HCT116 (cell line): Measurements from ENCODE around the gene PRRT1B. TPM values are rescaled to one million over a fixed set of nuclear protein-coding genes. Genes with fewer than 3 reads are reported as not detected.

Experiments used
- ATAC-seq: fragments of 200-7000 bp; cut with Tn5 transposase; 2 replicates; pipeline ENCODE4 v1.9.1; 2020; ENCODE audit warnings: mild to moderate bottlenecking, moderate library complexity
- BruUV-seq: library from RNA; stranded (reverse); fragments of 400-500 nt; replicated peaks from 2 replicates; lab custom pipeline; 2021; lab: Mats Ljungman, UMichigan
- CTCF ChIA-PET: fragments of 300-600 bp; sonication (Branson Sonifier 250); formaldehyde crosslinking; loops from one replicate; lab custom pipeline; 2021; ENCODE audit warnings: antibody characterized with exemption; lab: Charles Lee
- POLR2A ChIA-PET: fragments of 300-600, 350-600 bp; sonication (Branson Sonifier 250); formaldehyde crosslinking; loops from one replicate; lab custom pipeline; 2021; ENCODE audit warnings: antibody characterized with exemption; lab: Charles Lee
- RAD21 ChIA-PET, 2 experiments: fragments of 300-600 bp; sonication (Branson Sonifier 250); formaldehyde crosslinking; loops; one replicate each; lab custom pipeline; 2023; ENCODE audit warnings: low total read pairs in 2 of 2; ENCODE audit not compliant: uncharacterized antibody in 2 of 2, unreplicated experiment in 2 of 2, low non-redundant PET in 1 of 2; lab: Charles Lee
- DNase-seq: peaks from one replicate; pipeline ENCODE4 v3.0.0-alpha.2; 2010; ENCODE audit warnings: low read depth, low spot score
- H2AFZ ChIP-seq: fragments of 200-600 bp; shearing (Covaris generic), sonication (generic); 2 replicates; pipeline ENCODE4 v1.6.1; 2017; ENCODE audit warnings: low read depth, mixed run types, mixed read lengths, antibody characterized with exemption, low read length; ENCODE audit not compliant: poor library complexity, severe bottlenecking
- H3K27ac ChIP-seq: 2 replicates; pipeline ENCODE4 v1.5.1; 2012; ENCODE audit warnings: low read depth, low read length
- H3K27me3 ChIP-seq: fragments of 200-600 bp; sonication (generic); 2 replicates; pipeline ENCODE4 v1.6.1; 2016; ENCODE audit warnings: mixed run types, low read length, mixed read lengths; ENCODE audit not compliant: insufficient read depth
- H3K36me3 ChIP-seq, 2 experiments: fragments of 200-500 bp in 1 of 2; fragments of 200-600 bp in 1 of 2; sonication (Bioruptor generic) in 1 of 2; sonication (generic) in 1 of 2; 2 replicates each; pipeline versions ENCODE4 v1.5.1 to v1.6.1; 2014 to 2016; ENCODE audit warnings: low read length in 2 of 2, inconsistent platforms in 1 of 2, mixed read lengths in 1 of 2, mixed run types in 1 of 2; ENCODE audit not compliant: insufficient read depth in 2 of 2, control insufficient read depth in 1 of 2
- H3K4me1 ChIP-seq, 2 experiments: fragments of 200-600 bp in 1 of 2; sonication (generic) in 1 of 2; 2 replicates each; pipeline versions ENCODE4 v1.5.1 to v1.6.1; 2012 to 2017; ENCODE audit warnings: low read length in 2 of 2, inconsistent platforms in 1 of 2, mild to moderate bottlenecking in 1 of 2, mixed read lengths in 1 of 2, mixed run types in 1 of 2, moderate library complexity in 1 of 2; ENCODE audit not compliant: insufficient read depth in 2 of 2, control insufficient read depth in 1 of 2
- H3K4me2 ChIP-seq: fragments of 200-600 bp; sonication (generic); 2 replicates; pipeline ENCODE4 v1.6.1; 2017; ENCODE audit warnings: mixed run types, low read length, mixed read lengths
- H3K4me3 ChIP-seq, 2 experiments: fragments of 200-600 bp in 1 of 2; sonication (generic) in 1 of 2; replicated peaks in 1 of 2; 2 replicates each; pipeline ENCODE4 v1.5.1; 2011 to 2016; ENCODE audit warnings: low read length in 2 of 2, control low read depth in 1 of 2, low read depth in 1 of 2, mild to moderate bottlenecking in 1 of 2, mixed read lengths in 1 of 2, mixed run types in 1 of 2
- H3K79me2 ChIP-seq: fragments of 200-600 bp; sonication (generic); 2 replicates; pipeline ENCODE4 v1.6.1; 2017; ENCODE audit warnings: mild to moderate bottlenecking, mixed run types, low read length, moderate library complexity, mixed read lengths; ENCODE audit not compliant: insufficient read depth
- H3K9ac ChIP-seq: fragments of 200-600 bp; sonication (generic); 2 replicates; pipeline ENCODE4 v1.6.1; 2016; ENCODE audit warnings: low read length, mixed read lengths
- H3K9me2 ChIP-seq: fragments of 200-600 bp; sonication (generic), shearing (Covaris generic); 2 replicates; pipeline ENCODE4 v1.6.1; 2017; ENCODE audit warnings: mixed run types, mild to moderate bottlenecking, moderate library complexity; ENCODE audit not compliant: insufficient read depth
- H3K9me3 ChIP-seq, 2 experiments: fragments of 200-500 bp in 1 of 2; fragments of 200-600 bp in 1 of 2; sonication (Bioruptor generic) in 1 of 2; sonication (generic) in 1 of 2; 2 replicates each; pipeline ENCODE4 v1.6.1; 2014 to 2017; ENCODE audit warnings: low read length in 2 of 2, mixed read lengths in 2 of 2, inconsistent platforms in 1 of 2, low read depth in 1 of 2, mild to moderate bottlenecking in 1 of 2, mixed run types in 1 of 2, moderate library complexity in 1 of 2; ENCODE audit not compliant: control insufficient read depth in 1 of 2, insufficient read depth in 1 of 2
- H4K20me1 ChIP-seq: fragments of 200-600 bp; sonication (generic), shearing (Covaris generic); 2 replicates; pipeline ENCODE4 v1.6.1; 2017; ENCODE audit warnings: mixed run types, mild to moderate bottlenecking, moderate library complexity; ENCODE audit not compliant: insufficient read depth
- ATF3 ChIP-seq: IDR thresholded peaks from 2 replicates; pipeline ENCODE4 v1.6.1; 2012
- CBX3 ChIP-seq: IDR thresholded peaks from 2 replicates; pipeline ENCODE4 v1.6.1; 2012; ENCODE audit warnings: low read depth
- CEBPB ChIP-seq: IDR thresholded peaks from 2 replicates; pipeline ENCODE4 v1.6.1; 2012; ENCODE audit warnings: low read depth
- CTCF ChIP-seq, 3 experiments: fragments of 200-600 bp in 1 of 3; sonication (generic) in 1 of 3; IDR thresholded peaks in 2 of 3; conservative IDR thresholded peaks in 1 of 3; 2 replicates each; pipeline ENCODE4 v1.5.1; 2012 to 2017; ENCODE audit warnings: low read depth in 2 of 3, low read length in 2 of 3, antibody characterized with exemption in 1 of 3, borderline replicate concordance in 1 of 3, control low read depth in 1 of 3, mild to moderate bottlenecking in 1 of 3, mixed read lengths in 1 of 3, mixed run types in 1 of 3, moderate library complexity in 1 of 3; ENCODE audit not compliant: insufficient read depth in 1 of 3
- EGR1 ChIP-seq: IDR thresholded peaks from 2 replicates; pipeline ENCODE4 v1.6.1; 2012; ENCODE audit warnings: low read depth
- ELF1 ChIP-seq: IDR thresholded peaks from 2 replicates; pipeline ENCODE4 v1.6.1; 2012; ENCODE audit warnings: low read depth, borderline replicate concordance
- EZH2 ChIP-seq: fragments of 200-600 bp; sonication (generic); IDR thresholded peaks from 2 replicates; pipeline ENCODE4 v1.6.1; 2017; ENCODE audit warnings: antibody characterized with exemption, mixed run types
- EZH2phosphoT487 ChIP-seq: fragments of 200-600 bp; IDR thresholded peaks from 2 replicates; pipeline ENCODE4 v1.6.1; 2018; ENCODE audit warnings: antibody characterized with exemption, borderline replicate concordance
- FOSL1 ChIP-seq: IDR thresholded peaks from 2 replicates; pipeline ENCODE4 v1.6.1; 2012; ENCODE audit warnings: low read depth
- JUND ChIP-seq: IDR thresholded peaks from 2 replicates; pipeline ENCODE4 v1.6.1; 2012
- SP1 ChIP-seq: IDR thresholded peaks from 2 replicates; pipeline ENCODE4 v1.6.1; 2012; ENCODE audit warnings: low read depth
- SRF ChIP-seq: IDR thresholded peaks from 2 replicates; pipeline ENCODE4 v1.6.1; 2012; ENCODE audit warnings: low read depth
- TCF7L2 ChIP-seq: IDR thresholded peaks from 2 replicates; pipeline ENCODE4 v1.7.0; 2011; ENCODE audit warnings: borderline replicate concordance, inconsistent platforms; ENCODE audit not compliant: insufficient read depth, insufficient read length; ENCODE audit errors: extremely low read depth
- YY1 ChIP-seq: IDR thresholded peaks from 2 replicates; pipeline ENCODE4 v1.6.1; 2011; ENCODE audit warnings: low read length, low read depth, moderate library complexity, mild to moderate bottlenecking; ENCODE audit not compliant: insufficient replicate concordance; ENCODE audit errors: extremely low read depth
- ZFX ChIP-seq: fragments of 450-650 bp; IDR thresholded peaks from 2 replicates; pipeline ENCODE4 v1.6.1; 2017
- ZNF274 ChIP-seq: fragments of 200-500 bp; sonication (Bioruptor generic); IDR thresholded peaks from 2 replicates; pipeline ENCODE4 v1.6.1; 2014; ENCODE audit warnings: mild to moderate bottlenecking, low read depth, low read length, inconsistent platforms
- intact Hi-C: fragments of 100-400 bp; cut with micrococcal nuclease; formaldehyde crosslinking; loops from 2 replicates; pipeline ENCODE4 v1.10.0; 2022
- total RNA-seq: library from RNA; stranded (reverse); gene quantifications from one replicate; pipeline ENCODE4 v1.2.1, GENCODE V29; 2021; ENCODE audit not compliant: unreplicated experiment
- TF ChIP-seq, protein P1 (sequence below): IDR thresholded peaks from 2 replicates; pipeline ENCODE4 v1.6.1; 2012
- TF ChIP-seq, protein P2 (sequence below): IDR thresholded peaks from 2 replicates; pipeline ENCODE4 v1.6.1; 2011; ENCODE audit warnings: mild to moderate bottlenecking, low read length, moderate library complexity; ENCODE audit not compliant: insufficient replicate concordance; ENCODE audit errors: extremely low read depth

Gene PRRT1B
- total RNA-seq, 1 experiment from 2014 or later = not detected

DNA sequence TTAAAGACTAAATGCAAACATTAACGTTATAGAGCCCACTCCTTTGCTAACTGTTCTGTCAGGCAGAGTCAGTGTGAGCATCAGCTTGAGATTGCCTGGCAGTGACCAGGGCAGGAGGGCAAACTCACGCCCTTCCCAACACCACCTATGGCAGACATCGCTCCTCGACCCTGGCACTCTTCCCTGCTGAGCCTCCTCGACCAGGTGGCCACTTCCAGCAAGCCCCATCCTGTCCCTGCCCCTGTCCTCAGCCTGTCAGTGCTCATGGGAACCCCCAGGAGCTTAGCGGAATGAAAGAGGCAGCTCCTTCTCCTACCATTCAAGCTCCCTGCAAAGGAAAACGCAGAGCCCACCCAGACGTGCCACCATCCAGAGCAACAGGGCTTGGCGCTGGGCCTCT lies 42.0 kb downstream of the PRRT1B start:
- ATAC-seq (no peak), DNase-seq (no peak)
- H3K4me3 ChIP-seq = no peak overlapping the region
- no TSS peak for BruUV-seq
- RAD21 ChIA-PET = no interaction called here
- H3K4me2 ChIP-seq = no peak overlapping the region
- intact Hi-C loops = no loop called here
- no peaks in the 10 kb centered on the region for H3K27me3 ChIP-seq
- no peaks in the 10 kb centered on the region for H3K79me2 ChIP-seq
- H3K9me2 ChIP-seq = no peaks in the 10 kb centered on the region
- no peak for TF ChIP-seq FOSL1
- no peak for TF ChIP-seq SRF
- no peak for TF ChIP-seq ZFX
- no peak for TF ChIP-seq YY1
- no peak for TF ChIP-seq CTCF (IDR thresholded peaks at IDR 0.05 in 2 of 3, conservative IDR thresholded peaks at IDR 0.05 in 1 of 3; ENCODE audit: borderline replicate concordance in 1 of 3, insufficient read depth in 1 of 3, low read depth in 2 of 3, low read length in 2 of 3)
- no peak for TF ChIP-seq ELF1
- TF ChIP-seq JUND = no peak
- TF ChIP-seq ATF3 = no peak
- no peak for TF ChIP-seq EGR1
- TF ChIP-seq, protein P1, sequence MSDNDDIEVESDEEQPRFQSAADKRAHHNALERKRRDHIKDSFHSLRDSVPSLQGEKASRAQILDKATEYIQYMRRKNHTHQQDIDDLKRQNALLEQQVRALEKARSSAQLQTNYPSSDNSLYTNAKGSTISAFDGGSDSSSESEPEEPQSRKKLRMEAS = no peak
- no peak for TF ChIP-seq SP1
- TF ChIP-seq, protein P2, sequence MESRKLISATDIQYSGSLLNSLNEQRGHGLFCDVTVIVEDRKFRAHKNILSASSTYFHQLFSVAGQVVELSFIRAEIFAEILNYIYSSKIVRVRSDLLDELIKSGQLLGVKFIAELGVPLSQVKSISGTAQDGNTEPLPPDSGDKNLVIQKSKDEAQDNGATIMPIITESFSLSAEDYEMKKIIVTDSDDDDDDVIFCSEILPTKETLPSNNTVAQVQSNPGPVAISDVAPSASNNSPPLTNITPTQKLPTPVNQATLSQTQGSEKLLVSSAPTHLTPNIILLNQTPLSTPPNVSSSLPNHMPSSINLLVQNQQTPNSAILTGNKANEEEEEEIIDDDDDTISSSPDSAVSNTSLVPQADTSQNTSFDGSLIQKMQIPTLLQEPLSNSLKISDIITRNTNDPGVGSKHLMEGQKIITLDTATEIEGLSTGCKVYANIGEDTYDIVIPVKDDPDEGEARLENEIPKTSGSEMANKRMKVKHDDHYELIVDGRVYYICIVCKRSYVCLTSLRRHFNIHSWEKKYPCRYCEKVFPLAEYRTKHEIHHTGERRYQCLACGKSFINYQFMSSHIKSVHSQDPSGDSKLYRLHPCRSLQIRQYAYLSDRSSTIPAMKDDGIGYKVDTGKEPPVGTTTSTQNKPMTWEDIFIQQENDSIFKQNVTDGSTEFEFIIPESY = no peak
- TF ChIP-seq CEBPB = no peak
- no peak for TF ChIP-seq ZNF274
- no peak for TF ChIP-seq EZH2phosphoT487
- TF ChIP-seq TCF7L2 = no peak
- no peak for TF ChIP-seq CBX3
- TF ChIP-seq EZH2 = no peak
- no peak overlapping the region for H3K27ac ChIP-seq
- no peaks in the 10 kb centered on the region; a peak in 1 of 4 replicates for H3K36me3 ChIP-seq
- H3K9ac ChIP-seq = no peak overlapping the region
- CTCF ChIA-PET = no interaction called here
- no peak overlapping the region for H2AFZ ChIP-seq
- POLR2A ChIA-PET = no interaction called here
- H3K4me1 ChIP-seq = no peaks in the 10 kb centered on the region
- no peaks in the 10 kb centered on the region for H3K9me3 ChIP-seq
- H4K20me1 ChIP-seq = no peaks in the 10 kb centered on the region
